ENCODE measurements around the gene VKORC1.

Gene VKORC1

DNA sequence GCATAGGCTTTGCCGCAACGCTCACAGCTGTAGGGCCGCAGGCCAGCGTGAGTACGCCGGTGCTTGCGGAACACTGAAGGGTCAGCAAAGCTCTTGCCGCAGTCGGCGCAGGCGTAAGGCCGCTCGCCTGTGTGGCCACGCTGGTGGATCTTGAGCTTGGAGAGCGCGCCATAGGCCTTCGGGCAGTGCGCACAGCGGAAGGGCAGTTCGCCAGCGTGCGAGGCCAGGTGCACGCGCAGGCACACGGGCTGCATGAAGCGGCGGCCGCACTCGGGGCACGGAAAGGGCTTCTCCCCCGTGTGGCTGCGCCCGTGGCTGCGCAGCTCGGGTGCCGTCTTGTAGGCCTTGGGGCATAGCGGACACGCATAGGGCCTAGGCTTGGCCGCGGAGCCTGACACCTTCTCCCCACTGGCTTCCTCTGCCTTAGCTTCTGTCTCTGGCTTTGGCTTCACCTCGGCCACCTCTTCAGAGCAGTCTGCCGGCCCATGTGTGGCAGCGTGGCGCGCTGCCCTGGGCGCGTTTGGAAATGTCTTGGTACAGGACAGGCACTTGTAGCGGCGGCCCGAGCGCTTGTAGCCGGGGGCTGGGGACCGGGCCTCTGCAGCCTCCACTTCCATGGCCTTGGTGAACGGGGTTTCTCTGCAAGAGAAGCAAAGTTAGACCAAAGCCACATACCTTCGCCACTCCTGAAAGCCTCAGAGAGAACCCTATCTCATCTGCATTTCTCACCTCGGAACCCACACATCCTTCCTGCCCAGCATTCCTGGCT is 30.6 kb downstream of the VKORC1 start:
- TF ChIP-seq, protein P1, sequence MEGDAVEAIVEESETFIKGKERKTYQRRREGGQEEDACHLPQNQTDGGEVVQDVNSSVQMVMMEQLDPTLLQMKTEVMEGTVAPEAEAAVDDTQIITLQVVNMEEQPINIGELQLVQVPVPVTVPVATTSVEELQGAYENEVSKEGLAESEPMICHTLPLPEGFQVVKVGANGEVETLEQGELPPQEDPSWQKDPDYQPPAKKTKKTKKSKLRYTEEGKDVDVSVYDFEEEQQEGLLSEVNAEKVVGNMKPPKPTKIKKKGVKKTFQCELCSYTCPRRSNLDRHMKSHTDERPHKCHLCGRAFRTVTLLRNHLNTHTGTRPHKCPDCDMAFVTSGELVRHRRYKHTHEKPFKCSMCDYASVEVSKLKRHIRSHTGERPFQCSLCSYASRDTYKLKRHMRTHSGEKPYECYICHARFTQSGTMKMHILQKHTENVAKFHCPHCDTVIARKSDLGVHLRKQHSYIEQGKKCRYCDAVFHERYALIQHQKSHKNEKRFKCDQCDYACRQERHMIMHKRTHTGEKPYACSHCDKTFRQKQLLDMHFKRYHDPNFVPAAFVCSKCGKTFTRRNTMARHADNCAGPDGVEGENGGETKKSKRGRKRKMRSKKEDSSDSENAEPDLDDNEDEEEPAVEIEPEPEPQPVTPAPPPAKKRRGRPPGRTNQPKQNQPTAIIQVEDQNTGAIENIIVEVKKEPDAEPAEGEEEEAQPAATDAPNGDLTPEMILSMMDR (IDR thresholded peaks at IDR 0.05; ENCODE audit: low read depth, low read length): no peak
- no peak for DNase-seq (ENCODE audit: extremely low read depth, low read depth)

DNA sequence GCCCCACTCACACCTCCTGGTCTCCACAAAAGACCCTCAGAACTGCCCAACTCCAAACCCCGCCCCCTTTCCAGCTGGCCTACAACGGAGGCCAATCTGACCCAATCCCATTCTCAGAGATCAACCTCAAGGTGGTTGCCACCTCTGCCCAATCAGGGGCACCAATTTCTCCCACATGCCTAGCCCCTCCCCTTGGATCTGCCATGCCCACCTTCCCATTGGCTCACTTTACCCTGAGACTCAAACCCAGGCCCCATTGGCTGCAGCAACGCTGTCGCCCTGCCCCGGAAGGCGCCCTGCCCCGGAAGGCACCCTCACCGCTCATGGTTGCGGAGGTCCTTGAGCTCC is 31.1 kb downstream of the VKORC1 start:
- TF ChIP-seq, protein P1 (IDR thresholded peaks at IDR 0.05; ENCODE audit: low read depth, low read length): no peak
- DNase-seq (ENCODE audit: extremely low read depth, low read depth): no peak

DNA sequence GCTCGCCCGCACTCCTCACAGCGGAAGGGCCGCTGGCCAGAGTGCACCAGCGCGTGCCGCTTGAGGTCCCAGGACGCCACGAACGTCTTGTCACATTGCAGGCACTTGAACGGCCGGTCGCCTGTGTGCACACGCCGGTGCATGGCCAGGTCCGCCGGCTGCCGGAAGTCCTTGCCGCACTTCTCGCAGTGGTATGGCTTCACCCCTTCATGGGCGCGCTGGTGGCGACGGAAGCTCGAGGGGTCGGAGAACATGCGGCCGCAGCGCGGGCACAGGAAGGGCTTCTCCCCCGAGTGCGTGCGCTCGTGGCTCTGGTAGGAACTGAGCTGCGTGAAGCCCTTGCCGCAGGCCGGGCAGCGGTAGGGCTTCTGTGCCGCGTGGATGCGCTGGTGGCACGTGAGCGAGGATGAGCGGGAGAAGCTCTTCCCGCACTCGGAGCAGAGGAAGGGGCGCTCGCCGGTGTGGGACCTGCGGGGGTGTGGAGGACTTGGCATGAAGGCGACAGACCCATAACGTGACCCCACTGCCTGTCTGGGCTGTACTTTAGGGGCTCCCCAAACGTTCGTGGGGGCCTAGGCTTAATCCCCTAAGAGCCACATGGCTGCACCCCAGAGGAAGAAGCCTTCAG is 32.7 kb downstream of the VKORC1 start:
- TF ChIP-seq, protein P1 (IDR thresholded peaks at IDR 0.05; ENCODE audit: low read depth, low read length): no peak
- no peak for DNase-seq (ENCODE audit: extremely low read depth, low read depth)

DNA sequence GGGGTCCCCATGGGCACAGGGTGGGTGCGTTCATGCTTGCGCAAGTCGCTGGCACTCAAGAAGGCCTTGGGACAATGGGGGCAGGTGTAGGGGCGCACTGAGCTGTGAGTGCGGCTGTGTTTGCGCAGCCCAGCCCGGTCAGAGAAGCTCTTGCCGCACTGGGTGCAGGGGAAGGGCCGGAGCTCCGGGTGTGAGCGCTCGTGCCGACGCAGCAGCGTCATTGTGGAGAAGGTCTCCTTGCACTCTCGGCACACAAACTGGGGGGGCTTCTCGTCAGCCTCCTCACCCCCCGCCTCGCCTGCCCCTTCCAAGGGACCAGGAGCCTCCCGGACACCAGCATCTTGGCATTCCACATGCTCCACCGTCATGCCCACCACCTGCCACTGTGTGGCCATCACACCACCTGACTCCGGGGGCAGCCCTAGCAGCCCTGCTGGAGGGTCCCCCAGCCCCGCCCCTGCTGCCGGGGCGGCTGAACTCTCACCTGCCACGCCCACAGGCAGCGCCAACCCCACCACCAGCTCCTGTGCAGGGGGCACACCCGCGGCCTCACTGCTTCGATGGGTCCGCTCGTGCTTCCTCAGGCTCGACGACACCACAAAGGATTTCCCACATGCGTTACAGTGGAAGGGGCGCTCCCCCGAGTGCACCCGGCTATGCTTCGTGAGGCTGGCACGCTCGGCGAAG is 33.3 kb downstream of the VKORC1 start:
- no peak for DNase-seq (ENCODE audit: extremely low read depth, low read depth)
- TF ChIP-seq, protein P1 (IDR thresholded peaks at IDR 0.05; ENCODE audit: low read depth, low read length): no peak

DNA sequence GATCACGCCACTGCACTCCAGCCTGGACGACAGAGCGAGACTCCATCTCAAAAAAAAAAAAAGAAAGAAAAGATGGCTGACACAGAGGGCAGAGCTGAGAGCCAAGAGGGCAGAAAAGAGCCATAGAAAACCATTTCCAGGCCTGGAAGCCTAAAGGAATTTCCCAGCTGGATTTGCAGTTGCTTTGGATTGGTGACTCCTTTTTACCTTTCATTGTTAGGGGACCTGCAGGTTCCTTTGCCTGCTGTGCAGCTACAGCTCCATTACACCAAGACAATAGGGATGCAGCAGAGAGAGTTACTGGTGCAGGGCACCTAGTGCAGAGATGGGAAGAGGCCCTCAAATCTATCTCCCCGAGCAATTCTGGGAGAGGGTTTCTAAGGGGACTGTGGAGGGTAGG is 39.0 kb downstream of the VKORC1 start:
- TF ChIP-seq, protein P1 (IDR thresholded peaks at IDR 0.05; ENCODE audit: low read depth, low read length): no peak
- no peak for DNase-seq (ENCODE audit: extremely low read depth, low read depth)

DNA sequence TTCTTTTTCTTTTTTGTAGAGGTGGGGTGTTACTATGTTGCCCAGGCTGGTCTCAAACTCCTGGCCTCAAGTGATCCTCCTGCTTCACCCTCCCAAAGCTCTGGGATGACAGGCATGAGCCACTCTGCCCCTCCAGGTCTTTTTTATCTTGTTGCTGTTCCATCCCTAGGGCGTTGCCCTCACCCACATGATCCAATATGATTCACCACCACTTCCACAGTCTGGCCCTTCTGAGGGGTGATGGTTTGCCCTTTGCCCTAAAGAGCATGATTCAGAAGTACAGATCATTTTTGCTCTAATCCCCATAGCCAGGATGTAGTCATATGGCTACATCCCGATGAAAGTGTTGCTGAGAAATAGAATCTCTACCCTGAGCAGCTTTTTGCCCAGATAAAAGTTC is 42.5 kb downstream of the VKORC1 start:
- TF ChIP-seq, protein P1 (IDR thresholded peaks at IDR 0.05; ENCODE audit: low read depth, low read length): no peak
- DNase-seq (ENCODE audit: extremely low read depth, low read depth): peak; percentile 65
